HepG2 (cell line): ENCODE data around the gene PCBP4. TPM values are rescaled to one million over a fixed set of nuclear protein-coding genes. Genes with fewer than 3 reads are reported as not detected.

Experiments used
- ASH2L ChIP-seq: fragments of 300-600, 200-600 bp; sonication (generic); IDR thresholded peaks from 2 replicates; pipeline ENCODE4 v1.7.0; 2017; ENCODE audit warnings: low read depth, mild to moderate bottlenecking, moderate library complexity, mixed read lengths, low read length; ENCODE audit not compliant: insufficient read length
- HOXD1 ChIP-seq: sonication (generic); formaldehyde crosslinking; IDR thresholded peaks from 2 replicates; pipeline ENCODE4 v1.5.0; 2020; ENCODE audit warnings: missing genetic modification reagents
- JARID2 ChIP-seq: sonication (generic); formaldehyde crosslinking; IDR thresholded peaks from 2 replicates; pipeline ENCODE4 v1.8.1; 2023; ENCODE audit warnings: missing genetic modification reagents, inconsistent platforms; ENCODE audit not compliant: insufficient replicate concordance
- JUN ChIP-seq: sonication (generic); formaldehyde crosslinking; IDR thresholded peaks from 2 replicates; pipeline ENCODE4 v1.4.0; 2020; ENCODE audit warnings: mild to moderate bottlenecking, missing genetic modification reagents
- MIXL1 ChIP-seq: IDR thresholded peaks from 2 replicates; pipeline ENCODE4 v1.6.1; 2016
- NFATC3 ChIP-seq: sonication (generic); formaldehyde crosslinking; IDR thresholded peaks from 2 replicates; pipeline ENCODE4 v1.5.1; 2020; ENCODE audit warnings: mild to moderate bottlenecking, missing genetic modification reagents
- NFIB ChIP-seq: sonication (generic); formaldehyde crosslinking; IDR thresholded peaks from 2 replicates; pipeline ENCODE4 v1.9.0; 2021; ENCODE audit warnings: missing genetic modification reagents, mild to moderate bottlenecking, borderline replicate concordance
- NR2F1 ChIP-seq, 2 experiments: fragments of 450-650 bp in 1 of 2; formaldehyde crosslinking in 1 of 2; IDR thresholded peaks; 2 replicates each; pipeline versions ENCODE4 v1.5.0 to v1.6.1; 2016 to 2020; ENCODE audit warnings: mild to moderate bottlenecking in 1 of 2, missing compliant biosample characterization in 1 of 2, missing genetic modification reagents in 1 of 2, moderate library complexity in 1 of 2
- RFXAP ChIP-seq: sonication (generic); formaldehyde crosslinking; IDR thresholded peaks from 2 replicates; pipeline ENCODE4 v1.4.0; 2020; ENCODE audit warnings: missing genetic modification reagents, borderline replicate concordance
- TSC22D2 ChIP-seq: sonication (generic); formaldehyde crosslinking; IDR thresholded peaks from 2 replicates; pipeline ENCODE4 v1.5.1; 2020; ENCODE audit warnings: missing genetic modification reagents, mild to moderate bottlenecking, borderline replicate concordance
- ZBTB7B ChIP-seq: sonication (generic); formaldehyde crosslinking; IDR thresholded peaks from 2 replicates; pipeline ENCODE4 v1.4.0; 2020; ENCODE audit warnings: missing genetic modification reagents
- ZFP82 ChIP-seq: sonication (generic); formaldehyde crosslinking; IDR thresholded peaks from 2 replicates; pipeline ENCODE4 v1.5.1; 2020; ENCODE audit warnings: mild to moderate bottlenecking, missing genetic modification reagents, borderline replicate concordance
- ZNF143 ChIP-seq: sonication (generic); formaldehyde crosslinking; IDR thresholded peaks from 2 replicates; pipeline ENCODE4 v1.4.0; 2020; ENCODE audit warnings: missing genetic modification reagents
- ZNF207 ChIP-seq: fragments of 450-650 bp; IDR thresholded peaks from 2 replicates; pipeline ENCODE4 v1.6.1; 2016; ENCODE audit warnings: antibody characterized with exemption, borderline replicate concordance
- ZNF263 ChIP-seq: sonication (generic); formaldehyde crosslinking; IDR thresholded peaks from 2 replicates; pipeline ENCODE4 v1.4.0; 2020; ENCODE audit warnings: missing genetic modification reagents
- ZNF3 ChIP-seq: IDR thresholded peaks from 2 replicates; pipeline ENCODE4 v1.7.0; 2017; ENCODE audit warnings: inconsistent platforms
- ZNF572 ChIP-seq: sonication (generic); formaldehyde crosslinking; IDR thresholded peaks from 2 replicates; pipeline ENCODE4 v1.5.1; 2020; ENCODE audit warnings: mild to moderate bottlenecking, missing genetic modification reagents
- ZNF598 ChIP-seq: sonication (generic); formaldehyde crosslinking; IDR thresholded peaks from 2 replicates; pipeline ENCODE4 v1.5.1; 2020; ENCODE audit warnings: mild to moderate bottlenecking, missing genetic modification reagents, borderline replicate concordance
- ZNF605 ChIP-seq: sonication (generic); formaldehyde crosslinking; IDR thresholded peaks from 2 replicates; pipeline ENCODE4 v1.8.0; 2022; ENCODE audit warnings: mild to moderate bottlenecking, missing genetic modification reagents
- ZNF7 ChIP-seq: IDR thresholded peaks from 2 replicates; pipeline ENCODE4 v1.6.1; 2016; ENCODE audit warnings: missing biosample characterization, missing genetic modification reagents
- ZNF790 ChIP-seq: sonication (generic); formaldehyde crosslinking; IDR thresholded peaks from 2 replicates; pipeline ENCODE4 v1.8.0; 2022; ENCODE audit warnings: missing genetic modification reagents, mild to moderate bottlenecking, borderline replicate concordance
- polyA plus RNA-seq, 8 experiments: library from polyadenylated mRNA; depleted of rRNA in 3 of 8; stranded (reverse) in 7 of 8; unstranded in 1 of 8; fragments of >200 nt; fragmentation: Illumina TruSeq in 4 of 8; extraction: Trizol in 4 of 8; gene quantifications; 2 replicates each; pipeline versions ENCODE4 v1.2.1 to v1.2.3, GENCODE V29; 2011 to 2016; ENCODE audit warnings: low read depth in 4 of 8, missing spikeins in 1 of 8, mixed read lengths in 1 of 8; ENCODE audit not compliant: insufficient read depth in 1 of 8
- total RNA-seq, 5 experiments: library from RNA; depleted of rRNA; stranded (reverse); fragments of >200 nt; fragmentation: Illumina TruSeq; extraction: Trizol; gene quantifications; 2 replicates each; pipeline ENCODE4 v1.2.3, GENCODE V29; 2016; ENCODE audit warnings: low read depth in 1 of 5
- TF ChIP-seq, protein P1 (sequence below), 2 experiments: sonication (generic) in 1 of 2; formaldehyde crosslinking in 1 of 2; IDR thresholded peaks; 2 replicates each; pipeline versions ENCODE4 v1.5.1 to v1.6.1; 2011 to 2020; ENCODE audit warnings: borderline replicate concordance in 1 of 2, low read depth in 1 of 2, low read length in 1 of 2, mild to moderate bottlenecking in 1 of 2, missing genetic modification reagents in 1 of 2, moderate library complexity in 1 of 2
- TF ChIP-seq, protein P2 (sequence below): sonication (generic); formaldehyde crosslinking; IDR thresholded peaks from 2 replicates; pipeline ENCODE4 v1.8.0; 2022; ENCODE audit warnings: missing genetic modification reagents, mild to moderate bottlenecking, borderline replicate concordance
- TF ChIP-seq, protein P3 (sequence below): sonication (generic); formaldehyde crosslinking; IDR thresholded peaks from 2 replicates; pipeline ENCODE4 v1.5.1; 2020; ENCODE audit warnings: missing genetic modification reagents, mild to moderate bottlenecking, borderline replicate concordance
- TF ChIP-seq, protein P4 (sequence below): IDR thresholded peaks from 2 replicates; pipeline ENCODE4 v1.6.1; 2016; ENCODE audit warnings: missing compliant biosample characterization, missing genetic modification reagents, borderline replicate concordance

PCBP4 gene
- total and polyA plus RNA-seq, 2 of the 13 experiments (the other 11 are each of a cell fraction or from before 2014, with no cell fraction given), result 36.8 to 51.3 TPM

DNA sequence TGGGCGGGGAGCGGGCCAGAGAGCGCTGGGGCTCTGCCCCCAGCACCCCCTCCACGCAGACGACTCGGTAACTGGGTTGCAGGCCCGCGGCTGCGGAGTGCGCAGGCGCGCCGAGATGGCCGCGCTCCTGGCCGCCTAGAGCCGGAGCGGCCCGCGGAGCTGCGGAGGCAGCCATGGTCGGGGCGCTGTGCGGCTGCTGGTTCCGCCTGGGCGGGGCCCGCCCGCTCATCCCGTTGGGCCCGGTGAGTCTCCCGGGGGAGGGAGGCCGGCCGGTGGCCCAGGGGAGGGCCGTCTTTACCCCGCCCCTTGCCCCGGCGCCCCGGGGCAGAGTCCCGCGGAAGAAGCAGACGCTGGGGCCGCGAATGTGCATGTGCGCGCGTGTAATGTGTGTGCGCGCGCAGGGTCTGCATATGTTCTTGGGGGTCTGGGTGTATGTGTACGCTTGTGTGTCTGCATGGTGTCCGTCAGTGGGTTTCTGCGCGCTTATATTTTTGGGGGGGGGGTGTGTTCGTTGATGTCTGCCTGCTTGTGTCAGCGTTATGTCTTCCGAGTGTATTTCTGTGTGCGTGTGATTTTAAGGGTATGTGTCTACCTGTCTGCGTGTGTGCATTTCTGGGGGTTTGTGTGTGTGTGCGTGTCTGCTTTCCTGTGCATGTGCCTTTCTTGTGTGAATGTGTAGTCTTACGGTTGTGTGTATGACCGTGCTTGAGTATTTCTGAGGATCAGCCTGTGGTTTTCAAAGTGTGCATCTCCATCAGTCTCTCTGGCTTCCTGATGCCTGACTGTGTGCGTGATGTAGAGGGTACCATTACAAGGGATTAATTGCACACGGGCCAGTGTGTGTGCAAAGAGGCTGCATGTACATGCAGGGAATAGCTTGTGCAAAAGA, 8.0 kb upstream of the PCBP4 start, which contains the start of gene ABHD14A (continued):
- TF ChIP-seq, protein P1, sequence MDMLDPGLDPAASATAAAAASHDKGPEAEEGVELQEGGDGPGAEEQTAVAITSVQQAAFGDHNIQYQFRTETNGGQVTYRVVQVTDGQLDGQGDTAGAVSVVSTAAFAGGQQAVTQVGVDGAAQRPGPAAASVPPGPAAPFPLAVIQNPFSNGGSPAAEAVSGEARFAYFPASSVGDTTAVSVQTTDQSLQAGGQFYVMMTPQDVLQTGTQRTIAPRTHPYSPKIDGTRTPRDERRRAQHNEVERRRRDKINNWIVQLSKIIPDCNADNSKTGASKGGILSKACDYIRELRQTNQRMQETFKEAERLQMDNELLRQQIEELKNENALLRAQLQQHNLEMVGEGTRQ (IDR thresholded peaks at IDR 0.05; ENCODE audit: low read depth, low read length), result no peak
- TF ChIP-seq, protein P1 (CRISPR knock-in tag; IDR thresholded peaks at IDR 0.05; ENCODE audit: borderline replicate concordance), result no peak
- TF ChIP-seq ASH2L (peak; percentile 51), ZBTB7B (CRISPR knock-in tag) (no peak), ZNF790 (CRISPR knock-in tag) (0 out of 2 replicates have a peak, but pooled peaks have one; percentile 15), JARID2 (no peak), ZNF3 (CRISPR knock-in tag) (no peak), ZNF572 (CRISPR knock-in tag) (no peak), ZNF143 (CRISPR knock-in tag) (no peak), TSC22D2 (no peak), ZNF598 (CRISPR knock-in tag) (no peak), ZNF605 (CRISPR knock-in tag) (peak; percentile 82; the same call in 1 of the 2 replicates), RFXAP (CRISPR knock-in tag) (no peak), NR2F1 (CRISPR knock-in tag; IDR thresholded peaks at IDR 0.05) (no peak), NFATC3 (CRISPR knock-in tag) (no peak), ZNF263 (CRISPR knock-in tag) (no peak), ZFP82 (CRISPR knock-in tag) (0 out of 2 replicates have a peak, but pooled peaks have one; percentile 4), HOXD1 (CRISPR knock-in tag) (no peak), ZNF7 (CRISPR knock-in tag) (no peak), NFIB (CRISPR knock-in tag) (no peak), JUN (CRISPR knock-in tag) (no peak), MIXL1 (CRISPR knock-in tag) (no peak), ZNF207 (no peak)
- TF ChIP-seq, protein P2, sequence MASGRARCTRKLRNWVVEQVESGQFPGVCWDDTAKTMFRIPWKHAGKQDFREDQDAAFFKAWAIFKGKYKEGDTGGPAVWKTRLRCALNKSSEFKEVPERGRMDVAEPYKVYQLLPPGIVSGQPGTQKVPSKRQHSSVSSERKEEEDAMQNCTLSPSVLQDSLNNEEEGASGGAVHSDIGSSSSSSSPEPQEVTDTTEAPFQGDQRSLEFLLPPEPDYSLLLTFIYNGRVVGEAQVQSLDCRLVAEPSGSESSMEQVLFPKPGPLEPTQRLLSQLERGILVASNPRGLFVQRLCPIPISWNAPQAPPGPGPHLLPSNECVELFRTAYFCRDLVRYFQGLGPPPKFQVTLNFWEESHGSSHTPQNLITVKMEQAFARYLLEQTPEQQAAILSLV, result peak; percentile 66; the same call in 1 of the 2 replicates
- TF ChIP-seq, protein P3, sequence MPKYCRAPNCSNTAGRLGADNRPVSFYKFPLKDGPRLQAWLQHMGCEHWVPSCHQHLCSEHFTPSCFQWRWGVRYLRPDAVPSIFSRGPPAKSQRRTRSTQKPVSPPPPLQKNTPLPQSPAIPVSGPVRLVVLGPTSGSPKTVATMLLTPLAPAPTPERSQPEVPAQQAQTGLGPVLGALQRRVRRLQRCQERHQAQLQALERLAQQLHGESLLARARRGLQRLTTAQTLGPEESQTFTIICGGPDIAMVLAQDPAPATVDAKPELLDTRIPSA (CRISPR knock-in tag), result no peak
- TF ChIP-seq, protein P4, sequence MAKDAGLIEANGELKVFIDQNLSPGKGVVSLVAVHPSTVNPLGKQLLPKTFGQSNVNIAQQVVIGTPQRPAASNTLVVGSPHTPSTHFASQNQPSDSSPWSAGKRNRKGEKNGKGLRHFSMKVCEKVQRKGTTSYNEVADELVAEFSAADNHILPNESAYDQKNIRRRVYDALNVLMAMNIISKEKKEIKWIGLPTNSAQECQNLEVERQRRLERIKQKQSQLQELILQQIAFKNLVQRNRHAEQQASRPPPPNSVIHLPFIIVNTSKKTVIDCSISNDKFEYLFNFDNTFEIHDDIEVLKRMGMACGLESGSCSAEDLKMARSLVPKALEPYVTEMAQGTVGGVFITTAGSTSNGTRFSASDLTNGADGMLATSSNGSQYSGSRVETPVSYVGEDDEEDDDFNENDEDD (CRISPR knock-in tag), result peak; percentile 29; the same call in 1 of the 2 replicates
